Rectal smooth muscle tissue (tissue), 1 donor: ENCODE data around the gene MAP3K1.

Experiments
- H3K27ac ChIP-seq: one replicate; pipeline ENCODE4 v1.7.0; 2013; ENCODE audit warnings: low read depth, low read length, inconsistent platforms
- H3K27me3 ChIP-seq: one replicate; pipeline ENCODE4 v1.7.0; 2013; ENCODE audit warnings: low read length; ENCODE audit not compliant: control insufficient read depth, insufficient read depth
- H3K36me3 ChIP-seq: one replicate; pipeline ENCODE4 v1.7.0; 2013; ENCODE audit warnings: low read length; ENCODE audit not compliant: control insufficient read depth, insufficient read depth
- H3K4me1 ChIP-seq: one replicate; pipeline ENCODE4 v1.7.0; 2013; ENCODE audit warnings: low read length; ENCODE audit not compliant: control insufficient read depth, insufficient read depth
- H3K4me3 ChIP-seq: one replicate; pipeline ENCODE4 v1.7.0; 2013; ENCODE audit warnings: low read length
- H3K9ac ChIP-seq: one replicate; pipeline ENCODE4 v1.7.0; 2013; ENCODE audit warnings: low read length

The MAP3K1 gene

GRCh38 chr5:56938858-56939257 lies 123.5 kb downstream of the MAP3K1 start:
- Histone ChIP-seq H3K4me1 (no peaks in the 10 kb centered on the region), H3K36me3 (peaks cover 39% of the 10 kb centered on the region), H3K27me3 (no peaks in the 10 kb centered on the region), H3K4me3 (no peak overlapping the region), H3K27ac (no peak overlapping the region), H3K9ac (no peak overlapping the region)

- no peak overlapping the region for H3K27ac ChIP-seq
- H3K36me3 ChIP-seq: peaks cover 26% of the 10 kb centered on the region
- H3K4me3 ChIP-seq: no peak overlapping the region
- no peaks in the 10 kb centered on the region for H3K27me3 ChIP-seq
- H3K9ac ChIP-seq: no peak overlapping the region
- H3K4me1 ChIP-seq: no peaks in the 10 kb centered on the region
Measured at GRCh38 chr5:56941981-56942380, 126.6 kb downstream of the MAP3K1 start.
